RWPE1 (cell line): ENCODE measurements around the gene BCL2L15.
A peak's percentile ranks its signal among the peaks of the same experiment; 100 is the strongest.

ENCODE experiments used
- CTCF ChIA-PET: fragments of 350-600 bp; sonication (Branson Sonifier 250); formaldehyde crosslinking; extraction: SDS; loops from one replicate; lab custom pipeline; 2021; lab: Yijun Ruan, JAX
- POLR2A ChIA-PET: fragments of 400-600 bp; formaldehyde crosslinking; extraction: SDS; loops from one replicate; lab custom pipeline; 2020; ENCODE audit warnings: antibody characterized with exemption; ENCODE audit not compliant: low non-redundant PET; lab: Yijun Ruan, JAX
- DNase-seq: peaks from one replicate; pipeline ENCODE4 v3.0.0; 2012; ENCODE audit warnings: low spot score
- H3K27ac ChIP-seq: fragments of 450-650 bp; 2 replicates; pipeline ENCODE4 v1.5.1; 2017
- TF ChIP-seq, protein P1 (sequence below): fragments of 450-650 bp; conservative IDR thresholded peaks from 2 replicates; pipeline ENCODE4 v1.5.1; 2017; ENCODE audit warnings: low read depth, mild to moderate bottlenecking

The BCL2L15 gene

DNA sequence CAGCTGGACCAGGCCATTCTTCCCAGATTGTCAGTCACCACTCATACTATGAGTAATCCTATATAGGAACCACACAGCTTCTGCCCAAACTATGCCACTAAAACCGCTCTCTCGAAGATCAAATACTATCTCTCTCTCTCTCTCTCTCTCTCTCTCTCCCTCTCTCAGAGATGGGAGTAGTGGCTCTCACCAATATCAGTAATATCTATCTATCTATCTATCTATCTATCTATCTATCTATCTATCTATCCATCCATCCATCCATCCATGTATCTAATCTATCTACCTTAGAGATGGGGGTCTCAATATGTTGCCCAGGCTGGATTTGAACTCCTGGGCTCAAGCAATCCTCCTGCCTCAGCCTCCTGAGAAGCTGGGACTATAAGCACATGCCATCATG, 37.1 kb upstream of the BCL2L15 start:
- TF ChIP-seq, protein P1, sequence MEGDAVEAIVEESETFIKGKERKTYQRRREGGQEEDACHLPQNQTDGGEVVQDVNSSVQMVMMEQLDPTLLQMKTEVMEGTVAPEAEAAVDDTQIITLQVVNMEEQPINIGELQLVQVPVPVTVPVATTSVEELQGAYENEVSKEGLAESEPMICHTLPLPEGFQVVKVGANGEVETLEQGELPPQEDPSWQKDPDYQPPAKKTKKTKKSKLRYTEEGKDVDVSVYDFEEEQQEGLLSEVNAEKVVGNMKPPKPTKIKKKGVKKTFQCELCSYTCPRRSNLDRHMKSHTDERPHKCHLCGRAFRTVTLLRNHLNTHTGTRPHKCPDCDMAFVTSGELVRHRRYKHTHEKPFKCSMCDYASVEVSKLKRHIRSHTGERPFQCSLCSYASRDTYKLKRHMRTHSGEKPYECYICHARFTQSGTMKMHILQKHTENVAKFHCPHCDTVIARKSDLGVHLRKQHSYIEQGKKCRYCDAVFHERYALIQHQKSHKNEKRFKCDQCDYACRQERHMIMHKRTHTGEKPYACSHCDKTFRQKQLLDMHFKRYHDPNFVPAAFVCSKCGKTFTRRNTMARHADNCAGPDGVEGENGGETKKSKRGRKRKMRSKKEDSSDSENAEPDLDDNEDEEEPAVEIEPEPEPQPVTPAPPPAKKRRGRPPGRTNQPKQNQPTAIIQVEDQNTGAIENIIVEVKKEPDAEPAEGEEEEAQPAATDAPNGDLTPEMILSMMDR = no peak
- H3K27ac ChIP-seq = no peak overlapping the region
- POLR2A ChIA-PET = interaction anchor here (0.6 kb wide), 1 partner anchor 18 kb away, joined by 11 read pairs; no protein-coding TSS in a partner anchor
- CTCF ChIA-PET = no interaction called here
- no peak for DNase-seq

DNA sequence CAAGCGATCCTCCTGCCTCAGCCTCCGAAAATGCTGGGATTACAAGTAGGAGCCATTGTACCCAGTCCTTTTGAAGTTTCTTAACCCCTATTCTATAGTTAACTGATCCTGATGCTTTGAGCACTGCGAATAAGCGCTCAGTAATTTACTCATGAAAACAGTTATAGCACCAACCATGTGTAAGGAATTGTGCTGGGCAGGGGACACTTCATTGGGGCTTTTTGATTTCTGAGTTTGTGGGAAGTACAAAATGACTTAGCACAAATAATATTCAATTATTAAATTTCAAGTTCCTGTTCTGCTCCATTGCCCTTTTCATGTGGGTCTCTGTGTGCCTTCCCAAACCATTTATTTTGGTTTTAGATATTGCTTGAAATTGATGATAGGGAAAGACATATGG, 35.6 kb upstream of the BCL2L15 start:
- POLR2A ChIA-PET = no interaction called here
- no peak overlapping the region for H3K27ac ChIP-seq
- CTCF ChIA-PET = no interaction called here
- TF ChIP-seq, protein P1 = no peak
- no peak for DNase-seq

DNA sequence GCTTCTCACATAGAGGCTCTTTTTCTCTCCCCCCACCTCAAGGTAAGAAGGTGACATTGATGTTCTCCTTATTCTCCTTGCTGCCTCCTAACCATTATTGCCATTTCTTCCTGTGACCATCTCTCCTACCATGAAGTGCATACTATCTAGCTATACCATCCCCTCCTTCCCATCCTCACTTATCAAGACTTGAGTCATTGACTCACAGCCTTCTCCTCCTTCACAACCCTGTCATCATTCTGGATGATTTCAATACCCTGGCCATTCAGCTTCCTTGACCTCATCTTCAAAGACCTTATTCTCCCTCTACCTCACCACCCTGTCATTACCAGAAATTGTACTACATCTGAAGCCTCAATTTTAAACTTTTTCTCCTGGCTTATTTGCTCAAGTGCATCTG, 30.9 kb upstream of the BCL2L15 start:
- no peak for DNase-seq
- CTCF ChIA-PET = interaction anchor here (1.2 kb wide), 1 partner anchor 11 kb away, joined by 5 read pairs; the partner anchor contains the start of gene HIPK1
- TF ChIP-seq, protein P1 = no peak
- H3K27ac ChIP-seq = no peak overlapping the region
- POLR2A ChIA-PET = interaction anchor here (0.9 kb wide), 1 partner anchor 10 kb away, joined by 3 read pairs; no protein-coding TSS in a partner anchor

DNA sequence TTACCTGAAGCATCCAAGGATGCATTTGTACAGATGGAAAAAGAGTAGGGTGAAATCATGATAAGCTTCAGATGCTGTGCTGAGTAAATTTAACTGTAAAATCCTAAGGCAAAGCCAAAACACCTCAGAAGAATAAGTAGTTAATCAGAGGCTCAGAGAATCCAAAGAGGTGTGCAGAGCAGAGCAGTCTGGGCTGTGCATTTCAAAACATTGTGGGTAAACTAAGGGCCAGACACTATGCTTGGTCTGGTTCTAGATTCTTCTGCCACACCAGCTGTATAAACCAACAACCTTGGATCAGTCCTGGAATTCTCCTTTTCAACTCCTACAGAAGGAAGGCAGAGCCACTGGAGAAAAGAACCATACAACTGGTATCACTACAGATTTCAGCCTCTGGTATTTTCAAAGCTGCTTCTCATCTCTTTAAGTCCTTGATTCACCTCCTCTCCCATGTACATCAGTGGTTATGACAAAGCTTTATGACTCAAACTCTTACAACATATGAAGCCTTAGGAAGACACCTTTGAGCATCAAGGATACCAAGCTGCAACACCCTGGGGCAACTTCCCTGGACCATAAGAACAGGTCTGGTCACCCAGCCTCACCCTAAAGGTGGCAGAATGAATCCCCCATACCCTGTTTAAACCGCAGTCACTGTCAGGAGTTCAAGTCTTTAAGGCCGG, 30.2 kb upstream of the BCL2L15 start:
- DNase-seq = peak; percentile 59
- CTCF ChIA-PET = interaction anchor here (1.2 kb wide), 1 partner anchor 11 kb away, joined by 5 read pairs; the partner anchor contains the start of gene HIPK1
- TF ChIP-seq, protein P1 = no peak
- H3K27ac ChIP-seq = no peak overlapping the region
- POLR2A ChIA-PET = interaction anchor here (0.9 to 1.3 kb wide), 2 partner anchors 9 to 10 kb away, joined by 3 to 4 read pairs; no protein-coding TSS in a partner anchor

DNA sequence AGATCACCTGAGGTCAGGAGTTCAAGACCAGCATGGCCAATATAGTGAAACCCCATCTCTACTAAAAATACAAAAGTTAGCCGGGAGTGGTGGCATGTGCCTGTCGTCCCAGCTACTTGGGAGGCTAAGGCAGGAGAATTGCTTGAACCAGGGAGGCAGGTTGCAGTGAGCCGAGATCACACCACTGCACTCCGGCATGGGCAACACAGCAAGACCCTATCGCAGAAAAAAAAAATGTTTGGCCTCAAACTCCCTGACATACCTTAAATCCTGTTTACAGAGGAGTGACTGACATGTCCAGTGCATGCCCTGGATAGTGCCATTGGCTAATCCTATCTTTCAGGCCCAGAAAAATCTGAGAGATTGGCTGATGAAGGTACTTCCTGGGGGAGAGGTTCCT, 29.6 kb upstream of the BCL2L15 start:
- no peak overlapping the region for H3K27ac ChIP-seq
- CTCF ChIA-PET = no interaction called here
- DNase-seq = no peak
- TF ChIP-seq, protein P1 = no peak
- POLR2A ChIA-PET = interaction anchor here (1.3 kb wide), 1 partner anchor 9 kb away, joined by 4 read pairs; no protein-coding TSS in a partner anchor

DNA sequence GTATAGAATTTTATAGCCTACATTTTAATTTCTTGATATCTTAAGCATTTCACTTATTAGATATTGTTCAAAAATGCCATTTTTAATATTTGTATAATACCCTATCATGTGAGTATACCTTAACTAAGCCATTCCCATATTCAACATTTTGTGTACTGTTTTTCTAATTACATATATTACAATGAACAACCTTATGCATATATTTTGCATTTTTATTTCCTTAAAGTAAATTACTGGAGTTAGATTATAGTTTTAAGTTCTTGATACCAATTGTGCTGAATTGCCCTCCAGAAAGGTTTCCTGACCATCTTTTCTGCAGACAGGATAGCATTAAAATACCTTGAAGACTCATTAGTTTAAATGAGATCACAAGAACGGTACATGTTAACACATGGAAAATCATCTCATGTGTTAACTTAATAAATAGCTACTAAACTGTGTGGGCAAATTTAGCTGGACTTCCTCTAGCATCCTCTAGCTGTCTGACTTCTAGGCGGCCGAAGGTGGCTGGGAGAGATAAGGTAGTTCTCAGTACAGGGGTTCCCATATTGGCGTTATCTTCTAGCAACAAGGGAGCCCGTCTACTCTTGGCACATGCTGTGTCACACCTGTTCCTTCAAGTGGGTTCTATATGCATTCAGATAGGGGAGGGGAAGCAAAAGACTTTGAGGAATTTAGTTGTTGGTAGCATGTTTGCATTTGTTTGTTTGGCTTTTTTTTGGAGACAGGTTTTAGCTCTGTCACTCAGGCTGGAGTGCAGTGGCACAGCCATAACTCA, 26.7 kb upstream of the BCL2L15 start:
- CTCF ChIA-PET = interaction anchor here (0.7 kb wide), 2 partner anchors 8 to 939 kb away, joined by 3 read pairs; no protein-coding TSS in a partner anchor
- POLR2A ChIA-PET = no interaction called here
- TF ChIP-seq, protein P1 = no peak

More for the DNA sequence above, 26.7 kb upstream of the BCL2L15 start:
- no peak overlapping the region for H3K27ac ChIP-seq
- no peak for DNase-seq
